HL-60 (cell line): Measurements from ENCODE around the gene TAF15.

ENCODE experiments used
- GABPA ChIP-seq: IDR thresholded peaks from 2 replicates; pipeline ENCODE4 v1.6.1; 2012; ENCODE audit warnings: low read depth
- POLR2AphosphoS5 ChIP-seq: IDR thresholded peaks from 2 replicates; pipeline ENCODE4 v1.6.1; 2012; ENCODE audit warnings: low read depth
- REST ChIP-seq: IDR thresholded peaks from 2 replicates; pipeline ENCODE4 v1.6.1; 2012; ENCODE audit warnings: low read depth; ENCODE audit not compliant: insufficient replicate concordance
- SPI1 ChIP-seq: IDR thresholded peaks from 2 replicates; pipeline ENCODE4 v1.6.1; 2012; ENCODE audit warnings: low read depth, mild to moderate bottlenecking, borderline replicate concordance
- TF ChIP-seq, protein P1 (sequence below): IDR thresholded peaks from one replicate; pipeline ENCODE4 v1.5.1; 2011; ENCODE audit warnings: low read length, control low read depth, inconsistent platforms; ENCODE audit not compliant: insufficient read depth

DNA sequence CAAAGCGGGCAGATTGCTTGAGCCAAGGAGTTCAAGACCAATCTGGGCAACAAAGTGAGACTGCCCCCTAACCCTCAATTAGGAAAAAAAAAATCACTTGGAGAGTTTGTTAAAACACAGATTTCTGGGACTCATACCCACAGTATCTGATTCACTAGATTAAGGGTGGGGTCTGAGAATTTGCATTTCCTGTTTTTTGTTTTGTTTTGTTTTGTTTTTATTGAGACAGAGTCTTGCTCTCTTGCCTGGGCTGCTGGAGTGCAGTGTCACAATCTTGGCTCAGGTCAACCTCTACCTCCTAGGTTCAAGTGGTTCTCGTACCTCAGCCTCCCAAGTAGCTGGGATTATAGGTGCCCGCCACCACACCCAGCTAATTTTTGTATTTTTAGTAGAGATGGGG lies 58.3 kb downstream of the TAF15 start:
- TF ChIP-seq POLR2AphosphoS5: no peak
- TF ChIP-seq, protein P1, sequence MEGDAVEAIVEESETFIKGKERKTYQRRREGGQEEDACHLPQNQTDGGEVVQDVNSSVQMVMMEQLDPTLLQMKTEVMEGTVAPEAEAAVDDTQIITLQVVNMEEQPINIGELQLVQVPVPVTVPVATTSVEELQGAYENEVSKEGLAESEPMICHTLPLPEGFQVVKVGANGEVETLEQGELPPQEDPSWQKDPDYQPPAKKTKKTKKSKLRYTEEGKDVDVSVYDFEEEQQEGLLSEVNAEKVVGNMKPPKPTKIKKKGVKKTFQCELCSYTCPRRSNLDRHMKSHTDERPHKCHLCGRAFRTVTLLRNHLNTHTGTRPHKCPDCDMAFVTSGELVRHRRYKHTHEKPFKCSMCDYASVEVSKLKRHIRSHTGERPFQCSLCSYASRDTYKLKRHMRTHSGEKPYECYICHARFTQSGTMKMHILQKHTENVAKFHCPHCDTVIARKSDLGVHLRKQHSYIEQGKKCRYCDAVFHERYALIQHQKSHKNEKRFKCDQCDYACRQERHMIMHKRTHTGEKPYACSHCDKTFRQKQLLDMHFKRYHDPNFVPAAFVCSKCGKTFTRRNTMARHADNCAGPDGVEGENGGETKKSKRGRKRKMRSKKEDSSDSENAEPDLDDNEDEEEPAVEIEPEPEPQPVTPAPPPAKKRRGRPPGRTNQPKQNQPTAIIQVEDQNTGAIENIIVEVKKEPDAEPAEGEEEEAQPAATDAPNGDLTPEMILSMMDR: no peak
- no peak for TF ChIP-seq REST
- TF ChIP-seq GABPA: no peak
- no peak for TF ChIP-seq SPI1
